Neural progenitor cell (in vitro differentiated cells): ENCODE measurements around the gene LRRC49.

Source experiments
- CTCF ChIP-seq: fragments of 200-600 bp; sonication (generic); IDR thresholded peaks from 2 replicates; pipeline ENCODE4 v1.5.1; 2017; ENCODE audit warnings: antibody characterized with exemption, mild to moderate bottlenecking
- EZH2 ChIP-seq: fragments of 200-600 bp; sonication (generic); IDR thresholded peaks from 2 replicates; pipeline ENCODE4 v1.6.1; 2017; ENCODE audit warnings: antibody characterized with exemption, mild to moderate bottlenecking, moderate library complexity
- EZH2phosphoT487 ChIP-seq: fragments of 200-600 bp; sonication (generic); IDR thresholded peaks from 2 replicates; pipeline ENCODE4 v1.6.1; 2017; ENCODE audit warnings: antibody characterized with exemption

- no peak for TF ChIP-seq CTCF
- no peak for TF ChIP-seq EZH2
- no peak for TF ChIP-seq EZH2phosphoT487
Measured at GRCh38 chr15:70963199-70963598, 70.6 kb downstream of the LRRC49 start.
